DOHH2 (cell line): ENCODE measurements around the gene RNGTT.

ENCODE experiments used
- H3F3A ChIP-seq: fragments of 200-600 bp; sonication (generic), shearing (Covaris generic); 2 replicates; pipeline ENCODE4 v1.6.0; 2016; ENCODE audit warnings: antibody characterized with exemption, mild to moderate bottlenecking; ENCODE audit not compliant: control insufficient read depth, insufficient read depth
- H3K27ac ChIP-seq: fragments of 200-600 bp; sonication (generic); 2 replicates; pipeline ENCODE4 v1.5.1; 2014; ENCODE audit warnings: low read depth, mild to moderate bottlenecking, low read length, moderate library complexity
- H3K27me3 ChIP-seq: fragments of 200-600 bp; sonication (generic); 2 replicates; pipeline ENCODE4 v1.6.1; 2014; ENCODE audit warnings: mild to moderate bottlenecking, low read length, mixed read lengths; ENCODE audit not compliant: control insufficient read depth
- H3K36me3 ChIP-seq: fragments of 200-600 bp; sonication (generic); 2 replicates; pipeline ENCODE4 v1.6.1; 2014; ENCODE audit warnings: mild to moderate bottlenecking, low read length, moderate library complexity, mixed read lengths; ENCODE audit not compliant: control insufficient read depth
- H3K4me1 ChIP-seq: fragments of 200-600 bp; sonication (generic); 2 replicates; pipeline ENCODE4 v1.6.1; 2014; ENCODE audit warnings: mild to moderate bottlenecking, low read length, mixed read lengths; ENCODE audit not compliant: control insufficient read depth
- H3K4me2 ChIP-seq: fragments of 200-600 bp; sonication (generic); 2 replicates; pipeline ENCODE4 v1.6.0; 2014; ENCODE audit warnings: mild to moderate bottlenecking, low read length, moderate library complexity
- H3K4me3 ChIP-seq: fragments of 200-600 bp; sonication (generic); 2 replicates; pipeline ENCODE4 v1.5.1; 2014; ENCODE audit warnings: mild to moderate bottlenecking, low read length, mixed read lengths
- H3K79me2 ChIP-seq: fragments of 200-600 bp; sonication (generic); 2 replicates; pipeline ENCODE4 v1.6.1; 2014; ENCODE audit warnings: mild to moderate bottlenecking, low read length, mixed read lengths; ENCODE audit not compliant: control insufficient read depth
- H3K9me2 ChIP-seq: fragments of 200-600 bp; sonication (generic); replicated peaks from 2 replicates; pipeline ENCODE4 v1.6.1; 2014; ENCODE audit warnings: mild to moderate bottlenecking, low read length, mixed read lengths; ENCODE audit not compliant: control insufficient read depth
- H3K9me3 ChIP-seq: fragments of 200-600 bp; sonication (generic); 2 replicates; pipeline ENCODE4 v1.6.1; 2014; ENCODE audit warnings: antibody characterized with exemption, low read length, mixed read lengths; ENCODE audit not compliant: control insufficient read depth, insufficient read depth
- H4K20me1 ChIP-seq: fragments of 200-600 bp; sonication (generic); 2 replicates; pipeline ENCODE4 v1.6.0; 2014; ENCODE audit warnings: low read depth, mild to moderate bottlenecking, antibody characterized with exemption, low read length, moderate library complexity; ENCODE audit not compliant: control insufficient read depth, insufficient read depth
- EZH2phosphoT487 ChIP-seq: fragments of 200-600 bp; sonication (generic); IDR thresholded peaks from 2 replicates; pipeline ENCODE4 v1.6.1; 2017; ENCODE audit warnings: borderline replicate concordance, mild to moderate bottlenecking, antibody characterized with exemption, low read length, moderate library complexity, mixed read lengths
- TF ChIP-seq, protein P1 (sequence below): fragments of 200-600 bp; sonication (generic); IDR thresholded peaks from one replicate; pipeline ENCODE4 v1.5.1; 2014; ENCODE audit warnings: antibody characterized with exemption, mild to moderate bottlenecking, low read depth, low read length; ENCODE audit not compliant: poor library complexity, severe bottlenecking

The RNGTT gene

DNA sequence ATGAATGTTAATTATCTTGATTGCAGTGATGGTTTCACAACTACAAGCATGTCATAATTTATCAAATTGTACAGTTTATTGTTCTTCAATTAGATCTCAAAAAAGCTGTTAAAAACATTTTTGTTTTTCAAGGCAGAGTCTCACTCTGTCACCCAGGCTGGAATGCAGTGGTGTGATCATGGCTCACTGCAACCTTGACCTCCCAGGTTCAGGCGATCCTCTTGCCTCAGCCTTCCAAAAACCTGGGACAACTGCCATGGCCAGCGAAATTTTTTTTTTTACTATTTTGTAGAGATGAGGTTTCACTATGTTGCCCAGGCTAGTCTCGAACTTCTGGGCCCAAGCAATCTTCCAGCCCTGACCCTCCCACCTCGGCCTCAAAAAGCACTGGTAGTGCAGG lies 286.1 kb downstream of the RNGTT start:
- H3K79me2 ChIP-seq, result no peaks in the 10 kb centered on the region
- no peaks in the 10 kb centered on the region for H3K36me3 ChIP-seq
- H3K4me3 ChIP-seq, result no peak overlapping the region
- no peaks in the 10 kb centered on the region for H4K20me1 ChIP-seq
- no peaks in the 10 kb centered on the region for H3K4me1 ChIP-seq
- no peak overlapping the region for H3K27ac ChIP-seq
- H3K9me2 ChIP-seq, result no peaks in the 10 kb centered on the region
- no peak for TF ChIP-seq EZH2phosphoT487
- TF ChIP-seq, protein P1, sequence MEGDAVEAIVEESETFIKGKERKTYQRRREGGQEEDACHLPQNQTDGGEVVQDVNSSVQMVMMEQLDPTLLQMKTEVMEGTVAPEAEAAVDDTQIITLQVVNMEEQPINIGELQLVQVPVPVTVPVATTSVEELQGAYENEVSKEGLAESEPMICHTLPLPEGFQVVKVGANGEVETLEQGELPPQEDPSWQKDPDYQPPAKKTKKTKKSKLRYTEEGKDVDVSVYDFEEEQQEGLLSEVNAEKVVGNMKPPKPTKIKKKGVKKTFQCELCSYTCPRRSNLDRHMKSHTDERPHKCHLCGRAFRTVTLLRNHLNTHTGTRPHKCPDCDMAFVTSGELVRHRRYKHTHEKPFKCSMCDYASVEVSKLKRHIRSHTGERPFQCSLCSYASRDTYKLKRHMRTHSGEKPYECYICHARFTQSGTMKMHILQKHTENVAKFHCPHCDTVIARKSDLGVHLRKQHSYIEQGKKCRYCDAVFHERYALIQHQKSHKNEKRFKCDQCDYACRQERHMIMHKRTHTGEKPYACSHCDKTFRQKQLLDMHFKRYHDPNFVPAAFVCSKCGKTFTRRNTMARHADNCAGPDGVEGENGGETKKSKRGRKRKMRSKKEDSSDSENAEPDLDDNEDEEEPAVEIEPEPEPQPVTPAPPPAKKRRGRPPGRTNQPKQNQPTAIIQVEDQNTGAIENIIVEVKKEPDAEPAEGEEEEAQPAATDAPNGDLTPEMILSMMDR, result no peak
- H3K4me2 ChIP-seq, result no peak overlapping the region
- no peaks in the 10 kb centered on the region for H3F3A ChIP-seq
- no peaks in the 10 kb centered on the region for H3K27me3 ChIP-seq
- no peaks in the 10 kb centered on the region for H3K9me3 ChIP-seq

DNA sequence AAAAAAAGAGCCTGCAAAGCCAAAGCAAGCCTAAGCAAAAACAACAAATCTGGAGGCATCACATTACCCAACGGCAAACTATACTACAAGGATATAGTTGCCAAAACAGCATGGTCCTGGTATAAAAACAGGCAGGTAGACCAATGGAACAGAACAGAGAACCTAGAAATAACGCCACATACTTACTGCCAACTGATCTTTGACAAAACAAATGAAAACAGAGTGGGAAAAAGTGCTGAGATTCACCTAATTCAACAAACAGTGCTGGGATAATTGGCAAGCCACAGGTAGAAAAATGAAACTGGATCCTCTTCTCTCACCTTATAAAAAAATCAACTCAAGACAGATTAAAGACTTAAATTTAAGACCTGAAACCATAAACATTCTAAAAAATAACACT lies 291.8 kb downstream of the RNGTT start:
- Histone ChIP-seq H3K9me2 (no peaks in the 10 kb centered on the region), H3K27me3 (no peaks in the 10 kb centered on the region), H3K79me2 (no peaks in the 10 kb centered on the region), H3K9me3 (peaks cover 29% of the 10 kb centered on the region; the same call in 1 of the 2 replicates), H3K4me1 (no peaks in the 10 kb centered on the region), H3K4me3 (no peak overlapping the region), H3K4me2 (no peak overlapping the region), H3K36me3 (peaks cover 24% of the 10 kb centered on the region), H3F3A (no peaks in the 10 kb centered on the region), H3K27ac (no peak overlapping the region), H4K20me1 (no peaks in the 10 kb centered on the region)
- TF ChIP-seq EZH2phosphoT487, result no peak
- TF ChIP-seq, protein P1, result no peak

DNA sequence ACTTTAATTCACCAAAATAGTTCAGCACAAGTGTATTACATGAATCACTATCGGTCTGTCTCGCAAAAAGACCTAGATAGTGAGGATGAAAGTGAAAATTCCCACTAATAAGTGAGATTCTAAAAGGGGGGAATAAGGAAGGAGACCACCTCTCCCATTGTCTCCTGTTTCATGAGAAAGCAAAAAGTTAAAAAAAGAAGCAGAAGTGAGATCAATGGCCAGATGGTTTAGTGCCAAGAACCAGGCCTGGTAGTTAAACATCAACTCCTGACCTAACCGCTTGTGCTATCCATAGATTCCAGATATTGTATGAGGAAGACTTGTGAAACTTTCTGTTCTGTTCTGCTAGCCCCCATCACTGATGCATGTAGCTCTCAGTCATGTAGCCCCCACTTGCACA lies 293.0 kb downstream of the RNGTT start:
- Histone ChIP-seq H3K27ac (no peak overlapping the region), H3K4me1 (no peaks in the 10 kb centered on the region), H4K20me1 (no peaks in the 10 kb centered on the region), H3K36me3 (peaks cover 24% of the 10 kb centered on the region), H3K79me2 (no peaks in the 10 kb centered on the region), H3K9me3 (peaks cover 29% of the 10 kb centered on the region; the same call in 1 of the 2 replicates), H3K4me3 (no peak overlapping the region), H3K9me2 (no peaks in the 10 kb centered on the region), H3K27me3 (no peaks in the 10 kb centered on the region), H3F3A (no peaks in the 10 kb centered on the region), H3K4me2 (no peak overlapping the region)
- TF ChIP-seq EZH2phosphoT487, result no peak
- TF ChIP-seq, protein P1, result no peak
